Endothelial cell of umbilical vein (primary cell): ENCODE data around the gene PAX5.

ENCODE experiments used
- CTCF ChIP-seq, 2 donors: IDR thresholded peaks; 1 replicate in 1 of 2; 2 replicates in 1 of 2; pipeline ENCODE4 v1.5.1; 2011; ENCODE audit warnings: low read length in 2 of 2, mild to moderate bottlenecking in 2 of 2, moderate library complexity in 2 of 2, control low read depth in 1 of 2, inconsistent platforms in 1 of 2, low read depth in 1 of 2; ENCODE audit not compliant: insufficient read depth in 1 of 2; ENCODE audit errors: extremely low read depth in 1 of 2
- EZH2 ChIP-seq: IDR thresholded peaks from 2 replicates; pipeline ENCODE4 v1.6.1; 2012; ENCODE audit warnings: borderline replicate concordance, low read depth, mild to moderate bottlenecking, moderate library complexity, low read length, inconsistent platforms; ENCODE audit not compliant: severe bottlenecking
- FOS ChIP-seq: IDR thresholded peaks from 2 replicates; pipeline ENCODE4 v1.6.1; 2011; ENCODE audit warnings: mild to moderate bottlenecking, low read length, moderate library complexity, borderline replicate concordance; ENCODE audit not compliant: insufficient read depth
- GATA2 ChIP-seq: IDR thresholded peaks from 2 replicates; pipeline ENCODE4 v1.7.0; 2011; ENCODE audit warnings: low read depth, mild to moderate bottlenecking, moderate library complexity, mixed read lengths, low read length; ENCODE audit not compliant: insufficient read length, insufficient read depth
- MYC ChIP-seq: IDR thresholded peaks from one replicate; pipeline ENCODE4 v1.6.1; 2011; ENCODE audit warnings: mild to moderate bottlenecking, low read depth, low read length
- POLR2A ChIP-seq: IDR thresholded peaks from 2 replicates; pipeline ENCODE4 v1.6.1; 2012; ENCODE audit warnings: low read depth, mild to moderate bottlenecking, control low read depth, low read length
- POLR2AphosphoS5 ChIP-seq: IDR thresholded peaks from 2 replicates; pipeline ENCODE4 v1.6.1; 2012; ENCODE audit warnings: low read depth, mild to moderate bottlenecking, control low read depth, low read length, moderate library complexity; ENCODE audit not compliant: insufficient read depth

- TF ChIP-seq POLR2A (no peak), POLR2AphosphoS5 (no peak), CTCF (IDR thresholded peaks at IDR 0.05; ENCODE audit: extremely low read depth in 1 of 2, insufficient read depth in 1 of 2, low read depth in 1 of 2, low read length in 2 of 2) (no peak), FOS (no peak), MYC (no peak), GATA2 (no peak), EZH2 (no peak)
These were observed 103.1 kb downstream of the PAX5 start for GRCh38 chr9:36930941-36931340.
